Prostate gland (tissue), 2 donors: ENCODE data around the gene FRMPD2. TPM values are rescaled to one million over a fixed set of nuclear protein-coding genes. Genes with fewer than 3 reads are reported as not detected.

Experiments
- DNase-seq: peaks from one replicate; pipeline ENCODE4 v3.0.0-alpha.2; 2019; ENCODE audit warnings: low spot score
- H3K27ac ChIP-seq, 2 donors: fragments of 200-600 bp; sonication (generic); 2 replicates each; pipeline ENCODE4 v1.5.1; 2017 to 2019
- H3K27me3 ChIP-seq: fragments of 200-600 bp; sonication (generic); replicated peaks from 2 replicates; pipeline ENCODE4 v1.5.1; 2019; ENCODE audit not compliant: insufficient read depth
- H3K36me3 ChIP-seq, 2 donors: fragments of 200-600 bp; sonication (generic); 1 replicate in 1 of 2; 2 replicates in 1 of 2; pipeline versions ENCODE4 v1.5.1 to v1.8.1; 2017 to 2019
- H3K4me1 ChIP-seq: fragments of 200-600 bp; sonication (generic); replicated peaks from 2 replicates; pipeline ENCODE4 v1.5.1; 2019
- H3K4me3 ChIP-seq, 2 donors: fragments of 200-600 bp; sonication (generic); 2 replicates each; pipeline ENCODE4 v1.5.1; 2017 to 2019
- H3K9me3 ChIP-seq: fragments of 200-600 bp; sonication (generic); 2 replicates; pipeline ENCODE4 v1.5.1; 2017
- POLR2A ChIP-seq: fragments of 450-650 bp; IDR thresholded peaks from one replicate; pipeline ENCODE4 v1.6.1; 2016; ENCODE audit warnings: antibody characterized with exemption, mild to moderate bottlenecking
- POLR2AphosphoS5 ChIP-seq: sonication (generic); formaldehyde crosslinking; IDR thresholded peaks from one replicate; pipeline ENCODE4 v1.6.1; 2017; ENCODE audit warnings: antibody characterized with exemption
- WGBS: methylation state at CpG from one replicate; pipeline ENCODE4 v1.1.5; 2018; 5-methylcytosine and 5-hydroxymethylcytosine counted together
- intact Hi-C: fragments of 100-400 bp; cut with DNase I; formaldehyde crosslinking; loops from one replicate; pipeline ENCODE4 v1.14.2; 2022
- total RNA-seq, 2 donors: library from RNA; depleted of rRNA; stranded (reverse); fragments of >200 nt; gene quantifications; one replicate each; pipeline ENCODE4 v1.1.0, GENCODE V29; 2016
- TF ChIP-seq, protein P1 (sequence below), 4 experiments: fragments of 200-600 bp in 2 of 4; fragments of 450-650 bp in 2 of 4; sonication (generic) in 2 of 4; IDR thresholded peaks; 1 replicate in 3 of 4; 2 replicates in 1 of 4; pipeline ENCODE4 v1.5.1; 2016 to 2019; ENCODE audit warnings: antibody characterized with exemption in 4 of 4, mild to moderate bottlenecking in 2 of 4, moderate library complexity in 2 of 4

The FRMPD2 gene
- total RNA-seq, 2 donors from 2014 or later = 0.97 to 3.4 TPM

DNA sequence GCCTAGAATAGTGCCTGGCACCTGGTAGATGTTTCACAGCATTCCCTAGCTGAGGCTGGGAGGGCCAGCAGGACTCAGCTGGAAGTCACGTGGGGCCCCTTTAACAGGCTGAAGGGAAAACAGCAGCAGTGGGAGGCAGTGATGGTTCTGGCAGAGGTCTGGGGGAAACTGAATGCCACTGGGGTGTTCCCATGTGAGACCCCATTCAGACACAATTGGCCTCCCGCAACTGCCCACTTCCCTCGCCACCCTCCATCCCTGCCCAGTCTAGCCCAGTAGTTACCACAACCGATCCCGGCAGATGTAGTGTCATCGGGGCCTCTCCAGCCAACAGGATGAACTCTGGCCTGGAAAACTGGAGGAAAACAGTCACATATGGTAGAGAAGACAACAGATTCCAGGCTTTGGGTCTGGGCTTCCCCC, 38.3 kb downstream of the FRMPD2 start:
- Histone ChIP-seq H3K27me3 (no peaks in the 10 kb centered on the region), H3K27ac (no peak overlapping the region), H3K4me1 (no peaks in the 10 kb centered on the region), H3K9me3 (no peaks in the 10 kb centered on the region), H3K4me3 (no peak overlapping the region), H3K36me3 (no peaks in the 10 kb centered on the region)
- intact Hi-C loops = no loop called here
- TF ChIP-seq POLR2AphosphoS5 (no peak), POLR2A (no peak)
- TF ChIP-seq, protein P1, sequence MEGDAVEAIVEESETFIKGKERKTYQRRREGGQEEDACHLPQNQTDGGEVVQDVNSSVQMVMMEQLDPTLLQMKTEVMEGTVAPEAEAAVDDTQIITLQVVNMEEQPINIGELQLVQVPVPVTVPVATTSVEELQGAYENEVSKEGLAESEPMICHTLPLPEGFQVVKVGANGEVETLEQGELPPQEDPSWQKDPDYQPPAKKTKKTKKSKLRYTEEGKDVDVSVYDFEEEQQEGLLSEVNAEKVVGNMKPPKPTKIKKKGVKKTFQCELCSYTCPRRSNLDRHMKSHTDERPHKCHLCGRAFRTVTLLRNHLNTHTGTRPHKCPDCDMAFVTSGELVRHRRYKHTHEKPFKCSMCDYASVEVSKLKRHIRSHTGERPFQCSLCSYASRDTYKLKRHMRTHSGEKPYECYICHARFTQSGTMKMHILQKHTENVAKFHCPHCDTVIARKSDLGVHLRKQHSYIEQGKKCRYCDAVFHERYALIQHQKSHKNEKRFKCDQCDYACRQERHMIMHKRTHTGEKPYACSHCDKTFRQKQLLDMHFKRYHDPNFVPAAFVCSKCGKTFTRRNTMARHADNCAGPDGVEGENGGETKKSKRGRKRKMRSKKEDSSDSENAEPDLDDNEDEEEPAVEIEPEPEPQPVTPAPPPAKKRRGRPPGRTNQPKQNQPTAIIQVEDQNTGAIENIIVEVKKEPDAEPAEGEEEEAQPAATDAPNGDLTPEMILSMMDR (IDR thresholded peaks at IDR 0.05) = no peak
- no peak for DNase-seq
- WGBS = 89% methylated on average over 6 of the region's 6 CpGs

DNA sequence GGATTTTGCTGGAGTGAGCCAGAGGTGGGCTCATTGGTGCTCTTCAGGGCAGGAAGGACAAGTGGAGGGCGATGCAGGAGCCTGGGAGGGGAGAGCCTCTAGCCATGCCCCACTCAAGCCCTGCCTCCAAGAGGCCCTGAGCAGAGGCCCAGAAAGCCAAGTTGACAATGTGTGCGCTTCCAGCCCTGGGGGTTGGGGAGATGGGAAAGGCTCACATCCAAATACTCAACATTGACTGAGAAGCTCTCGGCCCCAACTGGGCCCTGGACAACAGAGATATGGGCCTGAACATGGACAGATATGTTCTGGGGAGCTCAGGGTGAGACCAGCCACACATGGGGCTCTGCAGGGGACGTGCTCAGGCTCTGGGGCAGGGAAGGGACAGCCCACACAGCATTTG, 39.0 kb downstream of the FRMPD2 start:
- 87% methylated on average over 4 of the region's 4 CpGs for WGBS
- H3K9me3 ChIP-seq = no peaks in the 10 kb centered on the region
- H3K4me1 ChIP-seq = no peaks in the 10 kb centered on the region
- no peak overlapping the region for H3K4me3 ChIP-seq
- H3K27ac ChIP-seq = no peak overlapping the region
- TF ChIP-seq, protein P1 (IDR thresholded peaks at IDR 0.05) = no peak
- TF ChIP-seq POLR2AphosphoS5 (no peak), POLR2A (no peak)
- no peaks in the 10 kb centered on the region for H3K27me3 ChIP-seq
- DNase-seq = no peak
- H3K36me3 ChIP-seq = no peaks in the 10 kb centered on the region
- intact Hi-C loops = no loop called here

DNA sequence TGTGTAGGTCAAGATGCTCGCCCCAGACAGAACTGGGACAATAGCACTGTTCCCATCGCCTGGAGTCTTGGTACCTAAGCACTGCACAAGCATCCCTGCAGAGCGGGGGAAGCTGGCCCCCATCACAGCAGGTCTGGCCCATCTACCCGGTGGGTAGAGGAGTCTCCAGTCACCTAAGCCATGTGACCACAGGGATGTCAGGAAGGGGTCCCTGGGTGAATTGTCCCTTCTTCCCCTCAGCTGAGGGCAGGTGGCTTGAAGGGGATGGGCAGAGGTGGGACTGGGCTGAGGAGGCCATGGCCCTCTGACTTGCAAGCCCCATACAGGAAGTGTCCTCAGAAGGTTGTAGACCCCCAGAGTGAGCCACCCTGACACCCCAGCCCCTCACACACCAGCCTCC, 39.7 kb downstream of the FRMPD2 start:
- H3K4me3 ChIP-seq = no peak overlapping the region
- H3K9me3 ChIP-seq = no peaks in the 10 kb centered on the region
- intact Hi-C loops = no loop called here
- no peaks in the 10 kb centered on the region for H3K27me3 ChIP-seq
- TF ChIP-seq POLR2AphosphoS5 (no peak), POLR2A (no peak)
- TF ChIP-seq, protein P1 (IDR thresholded peaks at IDR 0.05) = no peak
- WGBS = 97% methylated on average over 4 of the region's 4 CpGs
- no peak for DNase-seq
- H3K36me3 ChIP-seq = no peaks in the 10 kb centered on the region
- H3K4me1 ChIP-seq = no peaks in the 10 kb centered on the region
- H3K27ac ChIP-seq = no peak overlapping the region

DNA sequence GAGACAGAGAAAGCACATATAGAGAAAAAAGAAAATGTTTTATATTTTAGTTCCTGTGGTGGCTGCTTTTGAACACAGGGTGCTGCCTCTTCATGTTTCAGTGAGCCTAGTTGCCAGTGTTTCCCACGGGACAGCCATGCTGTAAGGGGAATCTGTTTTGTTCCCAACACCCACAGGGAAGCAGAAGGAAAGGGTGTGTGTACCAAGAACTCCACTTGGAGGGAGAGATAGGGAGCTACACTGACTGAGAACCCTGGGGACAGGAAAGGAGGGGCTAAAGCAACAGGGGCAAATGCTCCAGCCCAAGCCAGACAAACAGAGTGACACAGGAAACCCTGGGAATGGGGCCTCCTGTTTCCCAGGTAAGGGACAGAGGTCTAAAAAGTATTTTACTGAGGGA, 40.2 kb downstream of the FRMPD2 start:
- no peak for DNase-seq
- Histone ChIP-seq H3K27ac (no peak overlapping the region), H3K9me3 (no peaks in the 10 kb centered on the region), H3K4me3 (no peak overlapping the region), H3K4me1 (no peaks in the 10 kb centered on the region), H3K27me3 (no peaks in the 10 kb centered on the region), H3K36me3 (no peaks in the 10 kb centered on the region)
- TF ChIP-seq, protein P1 (IDR thresholded peaks at IDR 0.05) = no peak
- no peak for TF ChIP-seq POLR2AphosphoS5
- no peak for TF ChIP-seq POLR2A
- intact Hi-C loops = no loop called here
- WGBS = 52% methylated on average over 1 of the region's 1 CpG

DNA sequence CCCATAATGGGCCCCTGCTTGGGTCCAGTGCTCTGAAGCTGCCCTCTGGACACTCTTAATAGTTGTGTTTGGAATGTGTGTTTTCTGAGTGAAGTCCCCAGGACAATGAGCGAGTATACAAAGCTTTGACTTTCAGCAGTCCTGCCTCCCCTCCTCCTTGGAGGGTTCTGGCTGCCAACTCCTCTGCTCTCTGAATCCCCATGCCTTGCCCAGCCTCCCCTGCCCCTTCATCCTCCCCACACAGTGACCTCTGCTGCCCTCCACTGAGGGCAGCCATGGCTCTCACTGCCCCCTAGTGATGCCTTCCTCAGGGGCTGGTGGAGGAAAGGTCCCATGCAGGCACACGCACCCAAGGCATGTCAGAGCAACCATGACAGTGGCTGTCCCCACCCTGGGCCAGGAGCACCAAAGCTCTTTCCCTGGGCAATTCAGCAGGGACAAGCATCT, 40.9 kb downstream of the FRMPD2 start:
- no peak overlapping the region for H3K4me3 ChIP-seq
- DNase-seq = no peak
- 91% methylated on average over 2 of the region's 2 CpGs for WGBS
- no peaks in the 10 kb centered on the region for H3K27me3 ChIP-seq
- intact Hi-C loops = no loop called here
- no peak overlapping the region for H3K27ac ChIP-seq
- H3K9me3 ChIP-seq = no peaks in the 10 kb centered on the region
- no peaks in the 10 kb centered on the region for H3K4me1 ChIP-seq
- TF ChIP-seq POLR2A = no peak
- TF ChIP-seq, protein P1 (IDR thresholded peaks at IDR 0.05) = no peak
- TF ChIP-seq POLR2AphosphoS5 = no peak
- H3K36me3 ChIP-seq = no peaks in the 10 kb centered on the region
